Mucosa of descending colon (tissue), 3 donors: ENCODE data around the gene TNNC2. TPM values are rescaled to one million over a fixed set of nuclear protein-coding genes. Genes with fewer than 3 reads are reported as not detected.
"Not testable (repeated sequence)": the region's sequence is repeated elsewhere in the genome, so short reads cannot be mapped to it uniquely, and the experiment has no call there.

Source experiments
- ATAC-seq: fragments of 200-7000 bp; cut with Tn5 transposase; one replicate; pipeline ENCODE4 v1.9.1; 2020; ENCODE audit warnings: mild to moderate bottlenecking, moderate library complexity
- DNase-seq, 3 donors: peaks; one replicate each; pipeline ENCODE4 v3.0.0-alpha.2; 2020
- H3K36me3 ChIP-seq: fragments of 200-600 bp; one replicate; pipeline ENCODE4 v1.8.0; 2021; ENCODE audit warnings: low read depth, mild to moderate bottlenecking
- H3K4me1 ChIP-seq: fragments of 200-600 bp; one replicate; pipeline ENCODE4 v1.8.0; 2021; ENCODE audit warnings: low read depth, mild to moderate bottlenecking
- H3K4me3 ChIP-seq: fragments of 200-600 bp; one replicate; pipeline ENCODE4 v1.8.0; 2021; ENCODE audit warnings: mild to moderate bottlenecking
- H3K9me3 ChIP-seq: fragments of 200-600 bp; one replicate; pipeline ENCODE4 v1.8.0; 2021; ENCODE audit warnings: mild to moderate bottlenecking
- CTCF ChIP-seq: fragments of 200-600 bp; IDR thresholded peaks from one replicate; pipeline ENCODE4 v1.8.0; 2022; ENCODE audit warnings: antibody characterized with exemption, mild to moderate bottlenecking
- intact Hi-C, 2 donors: fragments of 100-400 bp; cut with DNase I in 1 of 2; cut with micrococcal nuclease in 1 of 2; formaldehyde crosslinking; loops; one replicate each; pipeline versions ENCODE4 v1.11.0 to v1.11.1; 2022; cut with DNase I, micrococcal nuclease
- total RNA-seq, 3 donors: library from RNA; stranded (reverse); fragmentation: NEBNext Ultra II Directional in 2 of 3; extraction: Animal tissue kit (Norgen Biotek cat#: 25700) in 2 of 3; gene quantifications; one replicate each; pipeline versions ENCODE4 v1.2.1 to v1.2.4, GENCODE V29; 2021 to 2023
- donor health status: DM: no; HTN: no; CAD: no; lungs with moderate emphysema.
- donor health status: DM: no; HTN: no; CAD: no.
- donor health status: DM: no; HTN: yes; CAD: no.

Gene TNNC2
- total RNA-seq, 3 donors from 2014 or later, result 2.1 to 5.4 (median 3.1) TPM

DNA sequence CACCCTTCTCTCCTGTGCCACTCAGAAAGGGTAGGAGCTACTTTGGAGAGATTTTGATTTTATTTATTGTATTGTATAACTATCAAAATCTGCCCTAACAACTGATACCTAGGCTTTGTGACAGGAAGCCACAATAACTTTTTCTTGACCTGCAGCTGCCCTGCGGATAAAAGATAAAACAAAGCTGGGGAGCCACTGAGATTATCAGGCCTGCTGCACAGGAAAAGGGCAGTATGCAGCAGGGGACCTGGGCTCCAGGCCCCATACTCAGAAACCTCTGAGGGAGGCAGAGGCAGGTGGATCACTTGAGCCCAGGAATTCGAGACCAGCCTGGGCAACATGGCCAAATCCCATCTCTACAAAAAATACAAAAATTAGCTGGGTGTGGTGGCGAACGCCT, 5.5 kb upstream of the TNNC2 start:
- no peak overlapping the region for H3K4me3 ChIP-seq
- DNase-seq (no peak), ATAC-seq (no peak)
- H3K36me3 ChIP-seq, result no peaks in the 10 kb centered on the region
- peaks cover 15% of the 10 kb centered on the region for H3K4me1 ChIP-seq
- intact Hi-C loops, result no loop called here
- no peaks in the 10 kb centered on the region for H3K9me3 ChIP-seq
- no peak for TF ChIP-seq CTCF

DNA sequence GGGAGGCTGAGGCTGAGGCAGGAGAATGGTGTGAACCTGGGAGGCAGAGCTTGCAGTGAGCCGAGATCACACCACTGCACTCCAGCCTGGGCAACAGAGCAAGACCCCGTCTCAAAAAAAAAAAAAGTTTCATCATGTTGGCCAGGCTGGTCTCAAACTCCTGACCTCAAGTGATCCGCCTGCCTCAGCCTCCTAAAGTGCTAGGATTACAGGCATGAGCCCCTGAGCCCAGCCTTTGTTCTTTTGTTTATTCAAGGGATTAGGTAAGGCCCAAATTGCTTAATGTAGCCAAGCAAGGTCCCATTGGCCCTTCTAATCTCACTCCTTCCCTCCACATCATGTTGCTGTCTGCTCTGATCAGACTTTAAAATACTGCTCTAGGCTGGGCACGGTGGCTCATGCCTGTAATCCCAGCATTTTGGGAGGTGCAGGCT, 2.6 kb upstream of the TNNC2 start:
- H3K36me3 ChIP-seq, H3K4me3 ChIP-seq, H3K9me3 ChIP-seq, DNase-seq, ATAC-seq: not testable (repeated sequence)
- intact Hi-C loops, result loop anchor here in 1 of 2 donors (10.0 kb wide), 1 partner anchor 105 kb away; the partner anchor contains the start of gene PCIF1
- H3K4me1 ChIP-seq, result peaks cover 12% of the 10 kb centered on the region

DNA sequence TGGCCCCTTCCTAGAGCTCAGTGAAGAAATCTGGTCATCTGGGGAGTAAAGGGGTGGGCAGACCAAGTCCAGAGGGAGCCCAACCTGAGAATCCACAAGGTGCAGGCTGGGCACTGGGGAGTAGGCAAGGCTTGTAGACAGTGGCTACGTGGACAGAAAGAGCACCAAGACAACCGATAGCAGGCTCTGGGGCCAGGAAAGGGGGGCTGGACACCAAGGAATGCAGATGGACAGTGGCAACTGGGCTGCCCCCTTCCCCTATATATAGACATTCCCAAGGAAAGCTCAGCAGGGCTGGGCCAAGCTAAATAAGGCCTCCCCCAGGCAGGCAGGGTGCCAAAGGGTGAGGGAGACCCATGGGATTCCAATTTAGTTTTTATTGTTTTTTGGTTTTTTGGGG, 1.5 kb upstream of the TNNC2 start:
- no peak for ATAC-seq
- Histone ChIP-seq H3K36me3 (no peaks in the 10 kb centered on the region), H3K9me3 (no peaks in the 10 kb centered on the region), H3K4me3 (no peak overlapping the region), H3K4me1 (peaks cover 7% of the 10 kb centered on the region)
- DNase-seq, result no peak
- intact Hi-C loops, result loop anchor here in 1 of 2 donors (10.0 kb wide), 1 partner anchor 106 kb away; the partner anchor contains the start of gene PCIF1
- no peak for TF ChIP-seq CTCF

- DNase-seq, result no peak
- H3K36me3 ChIP-seq, result no peaks in the 10 kb centered on the region
- TF ChIP-seq CTCF, result no peak
- H3K4me3 ChIP-seq, result no peak overlapping the region
- peaks cover 8% of the 10 kb centered on the region for H3K4me1 ChIP-seq
- intact Hi-C loops, result loop anchor here in 1 of 2 donors (10.0 kb wide), 1 partner anchor 107 kb away; the partner anchor contains the start of gene PCIF1
- no peak for ATAC-seq
- H3K9me3 ChIP-seq, result no peaks in the 10 kb centered on the region
These were observed 600 bp upstream of the TNNC2 start for GRCh38 chr20:45827712-45828111.

DNA sequence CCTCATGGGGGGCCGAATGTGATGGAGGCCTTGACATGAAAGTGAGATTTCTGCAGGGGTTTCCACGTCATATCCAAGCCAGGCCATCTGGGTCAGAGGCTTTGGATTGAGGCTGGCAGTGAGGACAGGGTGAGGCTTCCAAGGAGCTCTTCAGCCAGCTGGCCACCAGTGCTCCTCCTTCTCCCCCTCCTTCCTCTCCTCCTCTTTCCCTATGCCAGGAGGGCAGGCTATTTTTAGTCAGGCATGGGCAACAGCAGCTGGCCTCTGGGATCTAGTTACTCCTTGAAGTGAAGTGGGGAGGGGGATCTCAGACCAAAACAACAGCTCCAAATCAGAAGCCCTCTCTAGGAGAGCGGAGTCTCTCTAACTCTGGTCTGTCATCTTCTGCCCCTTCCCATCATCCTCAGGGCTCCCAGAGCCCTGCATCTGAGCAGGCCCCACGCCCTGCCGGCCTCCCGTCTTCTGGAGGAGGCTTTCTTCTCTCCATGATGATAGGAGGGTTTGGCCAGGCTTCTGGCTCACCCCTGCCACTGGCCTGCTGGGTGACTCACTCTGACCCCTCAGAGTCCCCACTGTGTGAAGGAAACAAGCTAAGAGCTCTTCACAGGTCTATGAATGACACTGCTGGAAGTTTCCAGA, 612 bp downstream of the TNNC2 start:
- Histone ChIP-seq H3K36me3 (no peaks in the 10 kb centered on the region), H3K9me3 (no peaks in the 10 kb centered on the region), H3K4me3 (no peak overlapping the region), H3K4me1 (peaks cover 11% of the 10 kb centered on the region)
- TF ChIP-seq CTCF, result no peak
- DNase-seq, result no peak
- intact Hi-C loops, result loop anchor here in 1 of 2 donors (10.0 kb wide), 1 partner anchor 108 kb away; the partner anchor contains the start of gene PCIF1
- no peak for ATAC-seq

- TF ChIP-seq CTCF, result no peak
- Histone ChIP-seq H3K4me1 (peaks cover 11% of the 10 kb centered on the region), H3K9me3 (no peaks in the 10 kb centered on the region), H3K36me3 (no peaks in the 10 kb centered on the region), H3K4me3 (no peak overlapping the region)
- intact Hi-C loops, result loop anchor here in 1 of 2 donors (10.0 kb wide), 1 partner anchor 111 kb away; the partner anchor contains the start of gene PCIF1
- ATAC-seq (peak; percentile 71), DNase-seq (peak; percentile 68 to 75 (median 75))
These were observed 2.9 kb downstream of the TNNC2 start for GRCh38 chr20:45823949-45824835.
